Measurements from ENCODE around the gene TXNDC9.
A peak's percentile ranks its signal among the peaks of the same experiment; 100 is the strongest.
"Not testable (repeated sequence)": the region's sequence is repeated elsewhere in the genome, so short reads cannot be mapped to it uniquely, and the experiment has no call there.

The TXNDC9 gene

GRCh38 chr2:99365661-99366060, 29.5 kb upstream of the TXNDC9 start:
- H3K4me3 ChIP-seq = no peak overlapping the region
- H3K27me3 ChIP-seq = no peaks in the 10 kb centered on the region
- no peak for TF ChIP-seq Cebpa-rat (IDR thresholded peaks at IDR 0.05)
- H3K9ac ChIP-seq = no peak overlapping the region
- H3K27ac ChIP-seq = no peak overlapping the region
- peaks cover 97 to 100% (median 99%) of the 10 kb centered on the region in 11 experiments for H3K36me3 ChIP-seq
- H3K4me2 ChIP-seq = no peak overlapping the region
- H3K4me1 ChIP-seq = no peaks in the 10 kb centered on the region
- H4K20me1 ChIP-seq = peaks cover 0 to 34% (median 2%) of the 10 kb centered on the region in 11 experiments; a peak in 5 of 22 replicates
- no peaks in the 10 kb centered on the region for H3K9me3 ChIP-seq (replicated peaks in 1 of 11)

GRCh38 chr2:99356853-99357252, 20.7 kb upstream of the TXNDC9 start:
- Histone ChIP-seq H3K27me3 (no peaks in the 10 kb centered on the region), H3K4me2 (no peak overlapping the region), H3K9me3 (replicated peaks in 1 of 11) (no peaks in the 10 kb centered on the region), H3K4me1 (peaks cover 0 to 17% (median 0%) of the 10 kb centered on the region in 10 experiments; a peak in 2 of 20 replicates), H3K9ac (no peak overlapping the region), H4K20me1 (peaks cover 27 to 98% (median 86%) of the 10 kb centered on the region in 11 experiments; a peak in 20 of 22 replicates), H3K36me3 (peaks cover 18 to 68% (median 41%) of the 10 kb centered on the region in 11 experiments; a peak in 20 of 22 replicates), H3K27ac (no peak overlapping the region), H3K4me3 (no peak overlapping the region)
- no peak for TF ChIP-seq Cebpa-rat (IDR thresholded peaks at IDR 0.05)

GRCh38 chr2:99354825-99355224, 18.7 kb upstream of the TXNDC9 start:
- H3K9me3 ChIP-seq (replicated peaks in 1 of 11); H3K4me3 ChIP-seq; H3K27me3 ChIP-seq; H3K27ac ChIP-seq; H3K9ac ChIP-seq; H3K4me2 ChIP-seq: not testable (repeated sequence)
- Histone ChIP-seq H3K36me3 (peaks cover 5 to 59% (median 28%) of the 10 kb centered on the region in 11 experiments; a peak in 17 of 22 replicates), H3K4me1 (peaks cover 0 to 37% (median 0%) of the 10 kb centered on the region in 10 experiments; a peak in 4 of 20 replicates), H4K20me1 (peaks cover 27 to 100% (median 98%) of the 10 kb centered on the region in 11 experiments; a peak in 20 of 22 replicates)

- Histone ChIP-seq H3K36me3 (peaks cover 5 to 59% (median 23%) of the 10 kb centered on the region in 11 experiments; a peak in 15 of 22 replicates), H3K4me3 (no peak overlapping the region), H3K4me1 (peaks cover 0 to 44% (median 0%) of the 10 kb centered on the region in 10 experiments; a peak in 4 of 20 replicates), H4K20me1 (peaks cover 21 to 100% (median 98%) of the 10 kb centered on the region in 11 experiments; a peak in 20 of 22 replicates), H3K27me3 (no peaks in the 10 kb centered on the region), H3K9me3 (replicated peaks in 1 of 11) (no peaks in the 10 kb centered on the region), H3K4me2 (no peak overlapping the region), H3K27ac (no peak overlapping the region), H3K9ac (no peak overlapping the region)
- TF ChIP-seq Cebpa-rat (IDR thresholded peaks at IDR 0.05) = no peak
Measured at GRCh38 chr2:99354070-99354469, 17.9 kb upstream of the TXNDC9 start.

- H3K9me3 ChIP-seq (replicated peaks in 1 of 11) = no peaks in the 10 kb centered on the region
- peaks cover 0 to 45% (median 8%) of the 10 kb centered on the region in 10 experiments; a peak in 10 of 20 replicates for H3K4me1 ChIP-seq
- no peak overlapping the region for H3K9ac ChIP-seq
- no peak for TF ChIP-seq Cebpa-rat (IDR thresholded peaks at IDR 0.05)
- no peaks in the 10 kb centered on the region for H3K27me3 ChIP-seq
- peaks cover 31 to 100% (median 99%) of the 10 kb centered on the region in 11 experiments; a peak in 20 of 22 replicates for H4K20me1 ChIP-seq
- H3K36me3 ChIP-seq = peaks cover 0 to 53% (median 23%) of the 10 kb centered on the region in 11 experiments; a peak in 15 of 22 replicates
- peak overlapping the region in 2 of 11 experiments; percentile 3 to 33; a peak in 3 of 22 replicates for H3K4me2 ChIP-seq
- no peak overlapping the region for H3K27ac ChIP-seq
- no peak overlapping the region for H3K4me3 ChIP-seq
Measured at GRCh38 chr2:99350194-99350593, 14.1 kb upstream of the TXNDC9 start.

GRCh38 chr2:99348173-99348572, 12.0 kb upstream of the TXNDC9 start:
- H3K36me3 ChIP-seq = peaks cover 0 to 47% (median 34%) of the 10 kb centered on the region in 11 experiments; a peak in 15 of 22 replicates
- no peaks in the 10 kb centered on the region for H3K9me3 ChIP-seq (replicated peaks in 1 of 11)
- no peak overlapping the region for H3K9ac ChIP-seq
- H3K4me2 ChIP-seq = peak overlapping the region in 2 of 11 experiments; percentile 2 to 6; a peak in 4 of 22 replicates
- peaks cover 34 to 100% (median 99%) of the 10 kb centered on the region in 11 experiments; a peak in 21 of 22 replicates for H4K20me1 ChIP-seq
- no peak for TF ChIP-seq Cebpa-rat (IDR thresholded peaks at IDR 0.05)
- H3K4me3 ChIP-seq = no peak overlapping the region
- H3K4me1 ChIP-seq = peaks cover 0 to 45% (median 9%) of the 10 kb centered on the region in 10 experiments; a peak in 11 of 20 replicates
- H3K27ac ChIP-seq = no peak overlapping the region
- no peaks in the 10 kb centered on the region for H3K27me3 ChIP-seq

GRCh38 chr2:99346218-99346617, 10.1 kb upstream of the TXNDC9 start:
- H3K4me3 ChIP-seq = no peak overlapping the region
- no peaks in the 10 kb centered on the region for H3K27me3 ChIP-seq
- no peak for TF ChIP-seq Cebpa-rat (IDR thresholded peaks at IDR 0.05)
- H3K36me3 ChIP-seq = peaks cover 0 to 43% (median 28%) of the 10 kb centered on the region in 11 experiments; a peak in 17 of 22 replicates
- no peaks in the 10 kb centered on the region for H3K9me3 ChIP-seq (replicated peaks in 1 of 11)
- no peak overlapping the region for H3K27ac ChIP-seq
- peaks cover 0 to 41% (median 9%) of the 10 kb centered on the region in 10 experiments; a peak in 11 of 20 replicates for H3K4me1 ChIP-seq
- no peak overlapping the region for H3K4me2 ChIP-seq
- H3K9ac ChIP-seq = no peak overlapping the region
- H4K20me1 ChIP-seq = peaks cover 37 to 100% (median 99%) of the 10 kb centered on the region in 11 experiments; a peak in 21 of 22 replicates

- H4K20me1 ChIP-seq = peaks cover 41 to 100% (median 100%) of the 10 kb centered on the region in 11 experiments; a peak in 21 of 22 replicates
- H3K4me2 ChIP-seq = not testable (repeated sequence)
Measured at GRCh38 chr2:99345446-99345845, 9.3 kb upstream of the TXNDC9 start.

GRCh38 chr2:99342536-99342935, 6.4 kb upstream of the TXNDC9 start:
- Histone ChIP-seq H3K27ac (no peak overlapping the region), H3K9ac (no peak overlapping the region), H3K4me3 (no peak overlapping the region), H3K4me2 (no peak overlapping the region), H3K4me1 (peaks cover 15 to 32% (median 23%) of the 10 kb centered on the region in 10 experiments), H4K20me1 (peaks cover 26 to 100% (median 92%) of the 10 kb centered on the region in 11 experiments; a peak in 21 of 22 replicates), H3K9me3 (replicated peaks in 1 of 11) (no peaks in the 10 kb centered on the region), H3K36me3 (peaks cover 0 to 43% (median 29%) of the 10 kb centered on the region in 11 experiments; a peak in 16 of 22 replicates), H3K27me3 (no peaks in the 10 kb centered on the region)
- TF ChIP-seq Cebpa-rat (IDR thresholded peaks at IDR 0.05) = no peak

More at GRCh38 chr2:99345446-99345845, 9.3 kb upstream of the TXNDC9 start:
- H3K36me3 ChIP-seq = peaks cover 0 to 43% (median 28%) of the 10 kb centered on the region in 11 experiments; a peak in 17 of 22 replicates
- not testable (repeated sequence) for H3K9me3 ChIP-seq (replicated peaks in 1 of 11); H3K27ac ChIP-seq; H3K9ac ChIP-seq; H3K4me3 ChIP-seq; H3K27me3 ChIP-seq
- H3K4me1 ChIP-seq = peaks cover 0 to 41% (median 12%) of the 10 kb centered on the region in 10 experiments; a peak in 13 of 20 replicates
